Measurements from ENCODE around the gene CA9. TPM values are rescaled to one million over a fixed set of nuclear protein-coding genes. Genes with fewer than 3 reads are reported as not detected.

The CA9 gene
- total and polyA plus RNA-seq, 4 donors, result 0.88 to 2.4 (median 1.3) TPM

DNA sequence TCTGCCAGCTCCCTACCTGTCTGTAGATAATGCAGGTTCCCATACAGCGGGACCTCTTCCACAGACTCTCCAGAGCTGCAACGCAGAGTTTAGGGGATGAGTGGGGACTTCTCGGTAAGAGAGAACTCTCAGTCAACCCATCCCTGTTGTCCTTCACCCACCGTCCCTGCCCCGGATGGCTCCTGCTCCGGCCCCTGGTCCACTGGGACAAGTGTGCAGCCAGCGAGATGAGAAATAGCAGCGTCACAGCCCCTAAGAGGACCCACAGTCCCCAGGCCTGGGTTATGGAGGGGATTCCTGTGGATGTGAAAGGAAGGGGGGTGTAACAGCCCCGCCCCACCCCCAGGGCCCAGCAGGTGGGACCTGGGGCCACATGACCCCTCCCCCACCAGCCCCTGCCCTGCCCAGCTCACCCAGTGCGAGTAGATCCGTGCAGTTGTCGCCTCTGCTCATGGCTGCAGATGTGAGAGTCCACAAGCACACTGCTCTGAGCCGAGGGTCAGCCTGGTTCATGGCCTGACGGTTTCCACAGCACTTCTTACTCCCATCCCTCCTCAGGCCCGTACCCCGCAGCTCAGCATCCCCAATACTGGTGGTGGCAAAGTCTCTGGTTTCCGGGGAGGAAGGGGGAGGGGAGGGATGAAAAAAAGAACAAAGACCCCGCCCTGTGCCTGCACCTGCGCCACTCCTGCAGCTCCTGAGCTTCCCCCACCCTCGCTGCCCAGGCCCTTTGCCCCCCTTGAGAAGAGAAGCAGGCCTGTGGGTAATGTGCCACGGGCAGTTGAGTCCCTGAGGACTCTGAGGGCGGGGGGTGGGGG is 23.2 kb upstream of the CA9 start, which contains the start of gene SIT1:
SIT1 (minus strand) TSS at position 591 of the 818 bp plus-strand sequence; CDS start at position 513, 78 bp downstream.
- Histone ChIP-seq H3K36me3 (ENCODE audit: control insufficient read depth in 4 of 4, insufficient read depth in 4 of 4, low read length in 4 of 4) (no peaks in the 10 kb centered on the region), H3K9me3 (ENCODE audit: control insufficient read depth in 4 of 4, insufficient read depth in 3 of 4, low read length in 3 of 4) (no peaks in the 10 kb centered on the region), H3K27me3 (ENCODE audit: control insufficient read depth in 3 of 3, insufficient read depth in 3 of 3, low read length in 2 of 3) (no peaks in the 10 kb centered on the region), H3K27ac (ENCODE audit: low read depth in 1 of 2, low read length in 1 of 2) (peak within 1 kb of the TSS in 1 of 2 donors; percentile 66), H3K4me1 (ENCODE audit: control insufficient read depth in 5 of 5, insufficient read depth in 5 of 5, low read length in 5 of 5) (peaks cover 0 to 10% (median 5%) of the 10 kb centered on the region in 5 donors), H3K4me3 (no peak within 1 kb of the TSS), H3K9ac (ENCODE audit: insufficient read depth in 1 of 2, low read length in 2 of 2) (no peak within 1 kb of the TSS)
- 70 to 78% methylated on average over 22 of the region's 22 CpGs for whole genome bisulfite sequencing, 2 donors
- DNase-seq, result no peak
- ATAC-seq (ENCODE audit: insufficient read depth, low FRiP score), result no peak
- TF ChIP-seq, protein P1, sequence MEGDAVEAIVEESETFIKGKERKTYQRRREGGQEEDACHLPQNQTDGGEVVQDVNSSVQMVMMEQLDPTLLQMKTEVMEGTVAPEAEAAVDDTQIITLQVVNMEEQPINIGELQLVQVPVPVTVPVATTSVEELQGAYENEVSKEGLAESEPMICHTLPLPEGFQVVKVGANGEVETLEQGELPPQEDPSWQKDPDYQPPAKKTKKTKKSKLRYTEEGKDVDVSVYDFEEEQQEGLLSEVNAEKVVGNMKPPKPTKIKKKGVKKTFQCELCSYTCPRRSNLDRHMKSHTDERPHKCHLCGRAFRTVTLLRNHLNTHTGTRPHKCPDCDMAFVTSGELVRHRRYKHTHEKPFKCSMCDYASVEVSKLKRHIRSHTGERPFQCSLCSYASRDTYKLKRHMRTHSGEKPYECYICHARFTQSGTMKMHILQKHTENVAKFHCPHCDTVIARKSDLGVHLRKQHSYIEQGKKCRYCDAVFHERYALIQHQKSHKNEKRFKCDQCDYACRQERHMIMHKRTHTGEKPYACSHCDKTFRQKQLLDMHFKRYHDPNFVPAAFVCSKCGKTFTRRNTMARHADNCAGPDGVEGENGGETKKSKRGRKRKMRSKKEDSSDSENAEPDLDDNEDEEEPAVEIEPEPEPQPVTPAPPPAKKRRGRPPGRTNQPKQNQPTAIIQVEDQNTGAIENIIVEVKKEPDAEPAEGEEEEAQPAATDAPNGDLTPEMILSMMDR (IDR thresholded peaks at IDR 0.05; ENCODE audit: control extremely low read depth, extremely low read depth), result no peak

DNA sequence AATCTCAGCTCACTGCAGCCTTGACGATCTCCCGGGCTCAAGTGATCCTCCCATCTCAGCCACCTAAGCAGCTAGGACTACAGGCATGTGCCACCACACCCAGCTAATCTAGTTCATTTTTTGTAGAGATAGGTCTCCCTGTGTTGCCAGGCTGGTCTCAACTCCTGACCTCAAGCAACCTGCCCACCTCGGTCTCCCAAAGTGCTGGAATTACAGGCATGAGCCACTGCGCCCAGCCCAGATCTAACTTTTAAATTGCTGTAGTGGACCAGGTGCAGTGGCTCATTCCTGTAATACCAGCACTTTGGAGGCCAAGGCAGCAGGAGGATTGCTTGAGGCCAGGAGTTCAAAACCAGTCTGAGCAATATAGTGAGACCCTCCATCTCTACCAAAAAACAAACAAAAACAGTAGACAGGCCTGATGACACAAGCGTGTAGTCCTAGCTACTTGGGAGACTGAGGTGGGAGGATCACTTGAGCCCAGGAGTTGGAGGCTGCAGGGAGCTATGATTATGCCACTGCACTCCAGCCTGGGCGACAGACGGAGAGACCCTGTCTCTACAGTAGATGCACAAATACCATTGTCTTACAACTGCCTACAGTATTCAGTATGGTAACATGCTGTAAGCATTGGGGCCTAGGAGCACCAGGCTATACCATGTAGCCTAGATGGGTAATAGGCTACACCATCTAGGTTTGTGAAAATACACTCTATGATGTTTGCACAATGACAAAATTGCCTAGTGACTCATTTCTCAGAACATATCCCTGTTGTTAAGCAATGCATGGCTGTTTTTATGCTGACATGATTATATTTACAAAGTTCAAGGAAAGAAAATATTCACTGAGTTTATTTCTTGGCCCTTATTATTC is 21.5 kb upstream of the CA9 start:
- H3K27me3 ChIP-seq (ENCODE audit: control insufficient read depth in 3 of 3, insufficient read depth in 3 of 3, low read length in 2 of 3), result no peaks in the 10 kb centered on the region
- H3K36me3 ChIP-seq (ENCODE audit: control insufficient read depth in 4 of 4, insufficient read depth in 4 of 4, low read length in 4 of 4), result no peaks in the 10 kb centered on the region
- no peak overlapping the region for H3K4me3 ChIP-seq
- H3K27ac ChIP-seq (ENCODE audit: low read depth in 1 of 2, low read length in 1 of 2), result peak overlapping the region in 1 of 2 donors; percentile 66
- H3K9ac ChIP-seq (ENCODE audit: insufficient read depth in 1 of 2, low read length in 2 of 2), result no peak overlapping the region
- H3K4me1 ChIP-seq (ENCODE audit: control insufficient read depth in 5 of 5, insufficient read depth in 5 of 5, low read length in 5 of 5), result peaks cover 0 to 8% (median 3%) of the 10 kb centered on the region in 5 donors
- TF ChIP-seq, protein P1 (IDR thresholded peaks at IDR 0.05; ENCODE audit: control extremely low read depth, extremely low read depth), result no peak
- peak; percentile 36 for ATAC-seq (ENCODE audit: insufficient read depth, low FRiP score)
- H3K9me3 ChIP-seq (ENCODE audit: control insufficient read depth in 4 of 4, insufficient read depth in 3 of 4, low read length in 3 of 4), result no peaks in the 10 kb centered on the region
- DNase-seq, result no peak
- WGBS, 2 donors, result 80 to 87% methylated on average over 7 of the region's 7 CpGs

DNA sequence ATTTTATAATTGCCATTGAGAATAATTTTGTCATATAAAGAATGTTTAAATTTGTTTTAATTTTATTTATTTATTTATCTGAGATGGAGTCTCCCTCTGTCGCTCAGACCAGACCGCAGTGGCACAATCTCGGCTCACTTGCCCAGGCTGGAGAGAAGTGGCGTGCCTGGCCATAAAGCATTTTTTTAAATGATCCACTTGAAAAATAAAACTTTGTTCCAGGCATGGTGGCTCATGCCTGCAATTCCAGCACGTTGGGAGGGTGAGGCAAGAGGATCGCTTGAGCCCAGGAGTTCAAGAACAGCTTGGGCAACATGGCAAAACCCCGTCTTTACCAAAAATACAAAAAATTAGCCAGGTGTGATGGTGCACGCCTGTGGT is 20.9 kb upstream of the CA9 start:
- Histone ChIP-seq H3K4me1 (ENCODE audit: control insufficient read depth in 5 of 5, insufficient read depth in 5 of 5, low read length in 5 of 5) (peaks cover 0 to 8% (median 0%) of the 10 kb centered on the region in 5 donors), H3K9me3 (ENCODE audit: control insufficient read depth in 4 of 4, insufficient read depth in 3 of 4, low read length in 3 of 4) (no peaks in the 10 kb centered on the region), H3K9ac (ENCODE audit: insufficient read depth in 1 of 2, low read length in 2 of 2) (no peak overlapping the region), H3K4me3 (no peak overlapping the region), H3K36me3 (ENCODE audit: control insufficient read depth in 4 of 4, insufficient read depth in 4 of 4, low read length in 4 of 4) (no peaks in the 10 kb centered on the region), H3K27ac (ENCODE audit: low read depth in 1 of 2, low read length in 1 of 2) (peak overlapping the region in 1 of 2 donors; percentile 48), H3K27me3 (ENCODE audit: control insufficient read depth in 3 of 3, insufficient read depth in 3 of 3, low read length in 2 of 3) (no peaks in the 10 kb centered on the region)
- DNase-seq (no peak), ATAC-seq (ENCODE audit: insufficient read depth, low FRiP score) (no peak)
- TF ChIP-seq, protein P1 (IDR thresholded peaks at IDR 0.05; ENCODE audit: control extremely low read depth, extremely low read depth), result no peak
- 79 to 89% methylated on average over 8 of the region's 8 CpGs for WGBS, 2 donors
